Suprapubic skin (tissue), 3 donors: Measurements from ENCODE around the gene NLRC4.

Experiments
- CTCF ChIP-seq, 2 donors: fragments of 200-600 bp in 1 of 2; fragments of 450-650 bp in 1 of 2; sonication (generic) in 1 of 2; IDR thresholded peaks; one replicate each; pipeline ENCODE4 v1.5.1; 2016 to 2019; ENCODE audit warnings: antibody characterized with exemption in 2 of 2, mild to moderate bottlenecking in 1 of 2, moderate library complexity in 1 of 2
- POLR2AphosphoS5 ChIP-seq, 3 donors: sonication (generic); formaldehyde crosslinking; IDR thresholded peaks; one replicate each; pipeline ENCODE4 v1.6.1; 2017; ENCODE audit warnings: antibody characterized with exemption in 3 of 3

- TF ChIP-seq POLR2AphosphoS5 (IDR thresholded peaks at IDR 0.05) = no peak
- TF ChIP-seq CTCF (IDR thresholded peaks at IDR 0.05) = no peak
These were observed 26.7 kb downstream of the NLRC4 start for GRCh38 chr2:32237996-32238395.
